ENCODE data around the gene GNG12. TPM values are rescaled to one million over a fixed set of nuclear protein-coding genes. Genes with fewer than 3 reads are reported as not detected.

GNG12 gene
- polyA plus RNA-seq, 1 donor (not counting 4 experiments of a cell fraction or from before 2014, with no cell fraction given) = 208 TPM

- Histone ChIP-seq H3K9ac (ENCODE audit: control insufficient read depth, extremely low read depth, insufficient read depth, low read length) (peak overlapping the region; percentile 79), H3K9me3 (ENCODE audit: control insufficient read depth, low read depth, low read length) (no peaks in the 10 kb centered on the region), H3K4me1 (ENCODE audit: control insufficient read depth, extremely low read depth, insufficient read depth, low read length) (peaks cover 60% of the 10 kb centered on the region), H3K36me3 (ENCODE audit: control insufficient read depth in 2 of 2, extremely low read depth in 1 of 2, insufficient read depth in 2 of 2, low read length in 2 of 2) (peaks cover 2 to 7% of the 10 kb centered on the region in 2 experiments), H4K20me1 (ENCODE audit: control insufficient read depth, extremely low read depth, insufficient read depth, low read length) (no peaks in the 10 kb centered on the region), H3K4me2 (ENCODE audit: control insufficient read depth, extremely low read depth, insufficient read depth, low read depth, low read length) (peak overlapping the region; percentile 93), H3K9me1 (ENCODE audit: control insufficient read depth, extremely low read depth, insufficient read depth, low read length) (peaks cover 2% of the 10 kb centered on the region), H3K27me3 (ENCODE audit: control insufficient read depth, extremely low read depth, insufficient read depth, low read length) (no peaks in the 10 kb centered on the region), H3K4me3 (ENCODE audit: control insufficient read depth in 2 of 3, extremely low read depth in 1 of 3, insufficient read depth in 2 of 3, low read depth in 1 of 3, low read length in 3 of 3) (peak overlapping the region in 2 of 3 experiments; percentile 53 to 58), H2AFZ (ENCODE audit: control insufficient read depth, low read length) (no peak overlapping the region), H3K79me2 (ENCODE audit: control insufficient read depth, insufficient read depth, low read length) (peaks cover 64% of the 10 kb centered on the region), H3K27ac (ENCODE audit: control insufficient read depth, insufficient read depth, low read length) (peak overlapping the region; percentile 96)
- FAIRE-seq (no peak), DNase-seq (ENCODE audit: low read depth, low spot score) (no peak)
- dilution Hi-C loops (cut with MboI; ENCODE audit: extremely low pct_ligation_motif_present, low sequenced_read_pairs) = no loop called here
- no peak for TF ChIP-seq CTCF (optimal IDR thresholded peaks at IDR 0.05 in 1 of 3, IDR thresholded peaks at IDR 0.05 in 1 of 3, conservative IDR thresholded peaks at IDR 0.05 in 1 of 3; ENCODE audit: extremely low read depth in 1 of 3, insufficient read depth in 2 of 3, low read length in 3 of 3)
- TF ChIP-seq EZH2 (IDR thresholded peaks at IDR 0.05; ENCODE audit: low read length) = no peak
Measured at GRCh38 chr1:67748630-67749029, 84.6 kb downstream of the GNG12 start.

- DNase-seq (ENCODE audit: low read depth, low spot score) (no peak), FAIRE-seq (peak; percentile 43)
- Histone ChIP-seq H3K4me2 (ENCODE audit: control insufficient read depth, extremely low read depth, insufficient read depth, low read depth, low read length) (peak overlapping the region; percentile 93), H3K9ac (ENCODE audit: control insufficient read depth, extremely low read depth, insufficient read depth, low read length) (peak overlapping the region; percentile 79), H3K9me1 (ENCODE audit: control insufficient read depth, extremely low read depth, insufficient read depth, low read length) (no peaks in the 10 kb centered on the region), H4K20me1 (ENCODE audit: control insufficient read depth, extremely low read depth, insufficient read depth, low read length) (no peaks in the 10 kb centered on the region), H3K27ac (ENCODE audit: control insufficient read depth, insufficient read depth, low read length) (peak overlapping the region; percentile 96), H3K36me3 (ENCODE audit: control insufficient read depth in 2 of 2, extremely low read depth in 1 of 2, insufficient read depth in 2 of 2, low read length in 2 of 2) (peaks cover 0 to 7% of the 10 kb centered on the region in 2 experiments), H3K27me3 (ENCODE audit: control insufficient read depth, extremely low read depth, insufficient read depth, low read length) (no peaks in the 10 kb centered on the region), H2AFZ (ENCODE audit: control insufficient read depth, low read length) (no peak overlapping the region), H3K4me3 (ENCODE audit: control insufficient read depth in 2 of 3, extremely low read depth in 1 of 3, insufficient read depth in 2 of 3, low read depth in 1 of 3, low read length in 3 of 3) (peak overlapping the region in 2 of 3 experiments; percentile 53 to 58), H3K4me1 (ENCODE audit: control insufficient read depth, extremely low read depth, insufficient read depth, low read length) (peaks cover 52% of the 10 kb centered on the region), H3K9me3 (ENCODE audit: control insufficient read depth, low read depth, low read length) (no peaks in the 10 kb centered on the region), H3K79me2 (ENCODE audit: control insufficient read depth, insufficient read depth, low read length) (peaks cover 64% of the 10 kb centered on the region)
- dilution Hi-C loops (cut with MboI; ENCODE audit: extremely low pct_ligation_motif_present, low sequenced_read_pairs) = no loop called here
- no peak for TF ChIP-seq CTCF (optimal IDR thresholded peaks at IDR 0.05 in 1 of 3, IDR thresholded peaks at IDR 0.05 in 1 of 3, conservative IDR thresholded peaks at IDR 0.05 in 1 of 3; ENCODE audit: extremely low read depth in 1 of 3, insufficient read depth in 2 of 3, low read length in 3 of 3)
- no peak for TF ChIP-seq EZH2 (IDR thresholded peaks at IDR 0.05; ENCODE audit: low read length)
Measured at GRCh38 chr1:67747671-67748546, 85.4 kb downstream of the GNG12 start.

Data from keratinocyte (primary cell).